ENCODE data around the gene OR1S2. TPM values are rescaled to one million over a fixed set of nuclear protein-coding genes. Genes with fewer than 3 reads are reported as not detected.

The OR1S2 gene
- total RNA-seq (not detected), total RNA-seq (0 reads per million in 172 experiments)
- not detected for polyA plus RNA-seq (2013, experiment 1 of 2)
- polyA plus RNA-seq (2013, experiment 2 of 2) = not detected

GRCh38 chr11:58204042-58204441 is at the start of gene OR1S2:
OR1S2 (minus strand) TSS chr11:58204142; CDS start chr11:58204142, 0 bp downstream.
- Histone ChIP-seq H3K4me1 (ENCODE audit: insufficient read depth, low read length) (no peaks in the 10 kb centered on the region), H3K27ac (ENCODE audit: low read depth in 1 of 2, low read length in 2 of 2) (no peak within 1 kb of the TSS), H3K9me3 (ENCODE audit: control insufficient read depth in 1 of 2, insufficient read depth in 1 of 2, low read length in 2 of 2) (no peaks in the 10 kb centered on the region), H3K4me3 (ENCODE audit: low read length) (no peak within 1 kb of the TSS), H3K36me3 (ENCODE audit: insufficient read depth, low read length) (no peaks in the 10 kb centered on the region), H3K27me3 (ENCODE audit: control insufficient read depth in 1 of 2, insufficient read depth in 2 of 2, low read length in 2 of 2) (no peaks in the 10 kb centered on the region)
- Mint-ChIP-seq H3K4me1 (ENCODE audit: low read depth) (no peaks in the 10 kb centered on the region), H3K9me3 (peaks cover 6% of the 10 kb centered on the region), H3K27ac (no peak within 1 kb of the TSS), H3K36me3 (ENCODE audit: low read depth) (no peaks in the 10 kb centered on the region), H3K27me3 (peaks cover 50% of the 10 kb centered on the region), H3K4me3 (no peak within 1 kb of the TSS)
- DNase-seq = no peak
- CTCF ChIA-PET = no interaction called here
- POLR2A ChIA-PET = no interaction called here
- intact Hi-C loops (cut with DNase I, micrococcal nuclease) = no loop called here
- TF ChIP-seq CTCF (IDR thresholded peaks at IDR 0.05) = no peak
- ATAC-seq (ENCODE audit: poor library complexity) = no peak

GRCh38 chr11:58243954-58244353 is 40.0 kb upstream of the OR1S2 start:
- Histone ChIP-seq H3K4me3 (ENCODE audit: low read length) (no peak overlapping the region), H3K27ac (ENCODE audit: low read depth in 1 of 2, low read length in 2 of 2) (no peak overlapping the region), H3K9me3 (ENCODE audit: control insufficient read depth in 1 of 2, insufficient read depth in 1 of 2, low read length in 2 of 2) (peaks cover 0 to 10% of the 10 kb centered on the region in 2 experiments), H3K36me3 (ENCODE audit: insufficient read depth, low read length) (no peaks in the 10 kb centered on the region), H3K27me3 (ENCODE audit: control insufficient read depth in 1 of 2, insufficient read depth in 2 of 2, low read length in 2 of 2) (peaks cover 0 to 7% of the 10 kb centered on the region in 2 experiments), H3K4me1 (ENCODE audit: insufficient read depth, low read length) (no peaks in the 10 kb centered on the region)
- TF ChIP-seq CTCF (IDR thresholded peaks at IDR 0.05) = no peak
- Mint-ChIP-seq H3K4me3 (no peak overlapping the region), H3K4me1 (ENCODE audit: low read depth) (no peaks in the 10 kb centered on the region), H3K36me3 (ENCODE audit: low read depth) (no peaks in the 10 kb centered on the region), H3K27me3 (peaks cover 10% of the 10 kb centered on the region), H3K27ac (no peak overlapping the region), H3K9me3 (peaks cover 7% of the 10 kb centered on the region)
- no peak for ATAC-seq (ENCODE audit: poor library complexity)
- ChIA-PET POLR2A (no interaction called here), CTCF (no interaction called here)
- intact Hi-C loops (cut with DNase I, micrococcal nuclease) = no loop called here
- no peak for DNase-seq

- Mint-ChIP-seq H3K27me3 (peaks cover 22% of the 10 kb centered on the region), H3K4me1 (ENCODE audit: low read depth) (no peaks in the 10 kb centered on the region), H3K4me3 (no peak overlapping the region), H3K36me3 (ENCODE audit: low read depth) (no peaks in the 10 kb centered on the region), H3K9me3 (no peaks in the 10 kb centered on the region), H3K27ac (no peak overlapping the region)
- H3K4me1 ChIP-seq (ENCODE audit: insufficient read depth, low read length) = no peaks in the 10 kb centered on the region
- no peak overlapping the region for H3K27ac ChIP-seq (ENCODE audit: low read depth in 1 of 2, low read length in 2 of 2)
- peaks cover 0 to 8% of the 10 kb centered on the region in 2 experiments for H3K9me3 ChIP-seq (ENCODE audit: control insufficient read depth in 1 of 2, insufficient read depth in 1 of 2, low read length in 2 of 2)
- peak in 1 of 14 experiments; percentile 9 for DNase-seq
- no peak for ATAC-seq (ENCODE audit: poor library complexity)
- POLR2A ChIA-PET = no interaction called here
- H3K27me3 ChIP-seq (ENCODE audit: control insufficient read depth in 1 of 2, insufficient read depth in 2 of 2, low read length in 2 of 2) = no peaks in the 10 kb centered on the region
- CTCF ChIA-PET = no interaction called here
- no peak overlapping the region for H3K4me3 ChIP-seq (ENCODE audit: low read length)
- H3K36me3 ChIP-seq (ENCODE audit: insufficient read depth, low read length) = no peaks in the 10 kb centered on the region
- intact Hi-C loops (cut with DNase I, micrococcal nuclease) = no loop called here
- TF ChIP-seq CTCF (IDR thresholded peaks at IDR 0.05) = no peak
These were observed 24.1 kb upstream of the OR1S2 start for GRCh38 chr11:58227956-58228615.

All from CD4-positive, alpha-beta T cell (primary cell).